AG04450 (cell line): Measurements from ENCODE around the gene MXRA5. TPM values are rescaled to one million over a fixed set of nuclear protein-coding genes. Genes with fewer than 3 reads are reported as not detected.
"Not testable (repeated sequence)": the region's sequence is repeated elsewhere in the genome, so short reads cannot be mapped to it uniquely, and the experiment has no call there.

Experiments
- CTCF ChIA-PET: fragments of 300-600, 350-600 bp; formaldehyde crosslinking; extraction: SDS; loops from one replicate; lab custom pipeline; 2022; ENCODE audit warnings: antibody characterized with exemption, inconsistent platforms; lab: Charles Lee
- POLR2A ChIA-PET: fragments of 350-600 bp; formaldehyde crosslinking; extraction: SDS; loops from one replicate; lab custom pipeline; 2021; ENCODE audit warnings: antibody characterized with exemption, inconsistent platforms; lab: Yijun Ruan, JAX
- DNase-seq: peaks from one replicate; pipeline ENCODE4 v3.0.0-alpha.2; 2011; ENCODE audit warnings: low read depth, low spot score
- H3K27ac ChIP-seq: one replicate; pipeline ENCODE4 v1.5.1; 2012; ENCODE audit warnings: low read depth, low read length, control low read depth
- H3K27me3 ChIP-seq: one replicate; pipeline ENCODE4 v1.6.0; 2012; ENCODE audit warnings: low read length; ENCODE audit not compliant: control insufficient read depth, insufficient read depth
- H3K4me3 ChIP-seq: 2 replicates; pipeline ENCODE4 v1.5.1; 2011; ENCODE audit warnings: mild to moderate bottlenecking, low read depth, low read length, control low read depth
- H3K9me3 ChIP-seq: 2 replicates; pipeline ENCODE4 v1.5.1; 2012; ENCODE audit warnings: low read length; ENCODE audit not compliant: control insufficient read depth, insufficient read depth
- polyA plus RNA-seq: library from polyadenylated mRNA; depleted of rRNA; stranded (reverse); fragments of >200 nt; gene quantifications from 2 replicates; pipeline ENCODE4 v1.2.3, GENCODE V29; 2011
- TF ChIP-seq, protein P1 (sequence below): IDR thresholded peaks from 2 replicates; pipeline ENCODE4 v1.5.1; 2011; ENCODE audit warnings: low read depth, low read length, control low read depth, inconsistent platforms

The MXRA5 gene
- polyA plus RNA-seq, 1 experiment = 26.3 TPM

DNA sequence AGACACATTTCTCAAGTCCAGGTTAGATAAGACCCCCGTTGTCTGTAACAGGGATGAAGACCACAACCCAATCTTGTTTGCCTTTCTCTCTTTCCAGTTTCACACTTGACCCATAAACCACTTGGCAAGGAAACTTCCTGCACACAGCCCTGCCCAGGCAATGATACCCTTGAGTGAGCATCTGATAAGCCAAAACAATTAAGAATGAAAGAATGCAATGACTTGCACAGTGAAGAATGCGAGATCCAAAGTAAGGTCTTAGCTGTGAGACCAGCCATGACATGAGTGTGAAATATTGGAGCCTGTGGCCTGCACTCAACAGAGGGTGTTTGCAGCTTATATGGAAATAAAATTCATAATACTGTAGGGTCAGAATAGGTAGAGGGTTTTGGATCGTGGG lies 37.9 kb upstream of the MXRA5 start:
- DNase-seq = no peak
- no peaks in the 10 kb centered on the region for H3K27me3 ChIP-seq
- POLR2A ChIA-PET = no interaction called here
- no peak overlapping the region for H3K4me3 ChIP-seq
- no peak overlapping the region for H3K27ac ChIP-seq
- no peaks in the 10 kb centered on the region for H3K9me3 ChIP-seq
- CTCF ChIA-PET = no interaction called here
- TF ChIP-seq, protein P1, sequence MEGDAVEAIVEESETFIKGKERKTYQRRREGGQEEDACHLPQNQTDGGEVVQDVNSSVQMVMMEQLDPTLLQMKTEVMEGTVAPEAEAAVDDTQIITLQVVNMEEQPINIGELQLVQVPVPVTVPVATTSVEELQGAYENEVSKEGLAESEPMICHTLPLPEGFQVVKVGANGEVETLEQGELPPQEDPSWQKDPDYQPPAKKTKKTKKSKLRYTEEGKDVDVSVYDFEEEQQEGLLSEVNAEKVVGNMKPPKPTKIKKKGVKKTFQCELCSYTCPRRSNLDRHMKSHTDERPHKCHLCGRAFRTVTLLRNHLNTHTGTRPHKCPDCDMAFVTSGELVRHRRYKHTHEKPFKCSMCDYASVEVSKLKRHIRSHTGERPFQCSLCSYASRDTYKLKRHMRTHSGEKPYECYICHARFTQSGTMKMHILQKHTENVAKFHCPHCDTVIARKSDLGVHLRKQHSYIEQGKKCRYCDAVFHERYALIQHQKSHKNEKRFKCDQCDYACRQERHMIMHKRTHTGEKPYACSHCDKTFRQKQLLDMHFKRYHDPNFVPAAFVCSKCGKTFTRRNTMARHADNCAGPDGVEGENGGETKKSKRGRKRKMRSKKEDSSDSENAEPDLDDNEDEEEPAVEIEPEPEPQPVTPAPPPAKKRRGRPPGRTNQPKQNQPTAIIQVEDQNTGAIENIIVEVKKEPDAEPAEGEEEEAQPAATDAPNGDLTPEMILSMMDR = no peak

DNA sequence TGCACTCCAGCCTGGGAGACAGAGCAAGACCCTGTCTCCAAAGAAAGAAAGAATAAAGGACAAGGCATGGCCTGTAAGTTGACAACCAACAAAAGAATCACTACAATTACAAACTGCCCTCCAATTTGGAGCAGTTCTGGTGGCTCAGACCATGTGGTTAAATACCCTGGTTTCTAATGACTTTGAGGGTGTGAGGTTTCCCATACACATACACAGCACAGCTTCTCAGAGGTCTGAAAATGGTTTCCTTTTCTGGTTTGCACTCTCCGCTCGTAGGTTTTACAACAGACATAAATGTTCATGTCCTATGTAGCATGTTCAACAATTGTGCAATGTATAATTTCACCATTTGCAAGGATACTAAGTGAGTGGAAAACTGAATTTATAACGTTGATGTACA lies 34.2 kb upstream of the MXRA5 start:
- no peak for DNase-seq
- H3K27me3 ChIP-seq = no peaks in the 10 kb centered on the region
- no peak overlapping the region for H3K4me3 ChIP-seq
- ChIA-PET POLR2A (no interaction called here), CTCF (no interaction called here)
- TF ChIP-seq, protein P1 = no peak
- no peaks in the 10 kb centered on the region; the same call in 1 of the 2 replicates for H3K9me3 ChIP-seq
- H3K27ac ChIP-seq = no peak overlapping the region

DNA sequence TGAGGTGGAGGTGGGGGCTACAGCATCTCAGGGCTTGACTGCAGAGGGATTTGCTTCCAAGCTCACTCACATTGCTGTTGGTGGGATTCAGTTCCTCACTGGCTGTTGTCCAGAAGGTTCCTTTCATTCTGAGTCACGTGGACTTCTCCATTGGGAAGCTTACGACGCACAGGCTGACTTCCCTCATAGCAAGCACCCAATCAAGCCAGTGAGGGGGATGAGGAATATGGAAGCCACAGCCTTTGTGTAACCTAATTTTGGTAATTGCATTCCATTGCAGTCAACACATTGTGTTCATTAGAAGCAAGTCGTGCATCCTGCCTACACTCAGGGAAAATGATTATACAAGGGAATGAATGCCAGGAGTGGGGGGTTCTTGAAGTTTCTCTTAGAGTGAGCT lies 32.7 kb upstream of the MXRA5 start:
- Histone ChIP-seq H3K27me3 (no peaks in the 10 kb centered on the region), H3K27ac (no peak overlapping the region), H3K4me3 (no peak overlapping the region), H3K9me3 (no peaks in the 10 kb centered on the region; the same call in 1 of the 2 replicates)
- POLR2A ChIA-PET = no interaction called here
- TF ChIP-seq, protein P1 = no peak
- DNase-seq = no peak
- CTCF ChIA-PET = no interaction called here

DNA sequence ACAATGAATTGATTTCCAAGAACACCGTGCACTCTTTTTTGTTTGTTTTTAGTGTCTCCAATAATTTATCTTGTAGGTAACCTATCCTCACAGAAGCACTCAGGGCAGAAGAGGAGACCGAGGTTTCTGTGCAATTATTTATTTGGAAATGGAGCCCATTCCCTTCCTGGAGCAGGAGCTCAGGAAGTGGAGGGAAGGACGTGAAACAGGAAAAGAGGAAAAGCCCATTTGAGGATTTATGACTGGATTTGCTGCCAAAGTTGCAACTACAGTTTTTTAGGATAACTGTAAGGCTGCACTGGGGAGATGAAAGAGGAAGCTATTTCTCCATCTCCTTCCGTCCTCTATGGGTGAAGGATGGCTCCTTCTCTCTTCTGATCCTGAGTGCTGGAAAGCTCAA lies 31.7 kb upstream of the MXRA5 start:
- TF ChIP-seq, protein P1 = no peak
- Histone ChIP-seq H3K27ac (no peak overlapping the region), H3K27me3 (no peaks in the 10 kb centered on the region), H3K4me3 (no peak overlapping the region), H3K9me3 (no peaks in the 10 kb centered on the region; the same call in 1 of the 2 replicates)
- ChIA-PET POLR2A (no interaction called here), CTCF (interaction anchor here (0.5 kb wide), 1 partner anchor 114 kb away, joined by 3 read pairs; no protein-coding TSS in a partner anchor)
- DNase-seq = no peak

DNA sequence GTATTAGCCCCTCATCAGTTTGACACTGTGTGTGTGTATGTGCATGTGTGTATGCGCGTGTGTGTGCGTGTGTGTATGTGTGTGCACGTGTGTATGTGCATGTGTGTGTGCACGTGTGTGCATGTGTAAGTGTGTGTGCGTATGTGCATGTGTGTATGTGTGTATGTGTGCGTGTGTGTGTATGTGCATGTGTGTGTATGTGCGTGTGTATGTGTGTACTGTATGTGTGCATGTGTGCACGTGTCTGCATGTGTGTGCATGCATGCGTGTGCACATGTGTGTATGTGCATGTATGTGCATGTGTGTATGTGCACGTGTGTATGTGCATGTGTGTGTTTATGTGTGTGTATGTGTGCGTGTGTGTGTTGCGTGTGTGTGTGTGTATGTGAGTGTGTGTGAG lies 31.1 kb upstream of the MXRA5 start:
- Histone ChIP-seq H3K27ac (no peak overlapping the region), H3K27me3 (no peaks in the 10 kb centered on the region), H3K4me3 (no peak overlapping the region), H3K9me3 (no peaks in the 10 kb centered on the region; the same call in 1 of the 2 replicates)
- CTCF ChIA-PET = no interaction called here
- no peak for DNase-seq
- TF ChIP-seq, protein P1 = no peak
- POLR2A ChIA-PET = no interaction called here

DNA sequence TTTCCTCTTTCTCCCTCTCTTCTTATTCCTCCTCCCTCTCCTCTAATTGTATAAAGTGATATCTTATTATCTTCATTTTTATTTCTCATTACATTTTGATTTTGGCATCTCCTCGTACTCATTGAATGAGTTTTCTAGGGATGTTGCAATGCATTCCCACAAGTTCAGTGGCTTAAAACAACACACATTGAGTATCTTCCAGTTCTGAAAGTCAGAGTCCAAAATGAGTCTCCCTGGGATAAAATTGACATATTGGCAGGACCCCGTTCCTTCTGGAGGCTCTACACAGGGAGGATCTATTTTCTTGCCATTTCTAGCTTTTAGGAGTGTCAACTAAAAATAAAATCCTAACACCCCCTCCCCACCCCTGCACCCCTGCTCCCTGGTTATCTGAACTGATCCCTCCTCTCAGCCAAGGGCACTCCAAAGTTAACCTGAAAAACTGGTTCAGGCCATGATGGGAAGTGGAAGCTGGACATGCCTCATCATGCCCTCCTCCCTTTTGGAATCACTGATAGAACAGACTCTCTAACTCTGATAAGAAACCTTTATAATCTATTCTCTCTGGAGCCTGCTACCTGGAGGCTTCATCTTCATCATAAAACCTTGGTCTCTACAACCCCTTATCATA lies 29.5 kb upstream of the MXRA5 start:
- H3K4me3 ChIP-seq, DNase-seq, CTCF ChIA-PET, H3K27me3 ChIP-seq, H3K27ac ChIP-seq, H3K9me3 ChIP-seq, POLR2A ChIA-PET: not testable (repeated sequence)
